Gastroesophageal sphincter (tissue), 4 donors: ENCODE measurements around the gene TBCD. TPM values are rescaled to one million over a fixed set of nuclear protein-coding genes. Genes with fewer than 3 reads are reported as not detected.
A peak's percentile ranks its signal among the peaks of the same experiment; 100 is the strongest.

Experiments
- ATAC-seq: fragments of 150-250 bp; one replicate; pipeline ENCODE4 v1.9.1; 2016; ENCODE audit warnings: mild to moderate bottlenecking, moderate library complexity
- H3K27ac ChIP-seq, 4 donors: fragments of 200-600 bp; sonication (generic) in 3 of 4; 1 replicate in 3 of 4; 2 replicates in 1 of 4; pipeline ENCODE4 v1.5.1; 2016 to 2019
- H3K27me3 ChIP-seq: fragments of 200-600 bp; sonication (generic); one replicate; pipeline ENCODE4 v1.5.1; 2019
- H3K36me3 ChIP-seq, 2 donors: fragments of 200-600 bp; sonication (generic); one replicate each; pipeline ENCODE4 v1.5.1; 2019; ENCODE audit warnings: control low read depth in 1 of 2
- H3K4me1 ChIP-seq, 3 donors: fragments of 200-600 bp; sonication (generic); 1 replicate in 2 of 3; 2 replicates in 1 of 3; pipeline ENCODE4 v1.5.1; 2016 to 2019; ENCODE audit warnings: control low read depth in 2 of 3
- H3K4me3 ChIP-seq, 2 donors: fragments of 200-600 bp; sonication (generic); one replicate each; pipeline ENCODE4 v1.5.1; 2019; ENCODE audit warnings: mild to moderate bottlenecking in 1 of 2, moderate library complexity in 1 of 2
- H3K9me3 ChIP-seq, 3 donors: fragments of 200-600 bp; sonication (generic); one replicate each; pipeline ENCODE4 v1.5.1; 2017 to 2019; ENCODE audit warnings: control low read depth in 2 of 3
- CTCF ChIP-seq, 4 experiments: fragments of 200-600 bp in 2 of 4; fragments of 450-650 bp in 2 of 4; sonication (generic) in 1 of 4; IDR thresholded peaks; one replicate each; pipeline ENCODE4 v1.5.1; 2017 to 2019; ENCODE audit warnings: antibody characterized with exemption in 4 of 4, mild to moderate bottlenecking in 2 of 4, moderate library complexity in 2 of 4
- EP300 ChIP-seq: sonication (generic); formaldehyde crosslinking; IDR thresholded peaks from one replicate; pipeline ENCODE4 v1.6.1; 2017; ENCODE audit warnings: antibody characterized with exemption, mild to moderate bottlenecking
- POLR2A ChIP-seq, 2 donors: fragments of 450-650 bp; IDR thresholded peaks; one replicate each; pipeline ENCODE4 v1.6.1; 2017; ENCODE audit warnings: antibody characterized with exemption in 2 of 2, mild to moderate bottlenecking in 2 of 2, moderate library complexity in 1 of 2
- POLR2AphosphoS5 ChIP-seq: sonication (generic); formaldehyde crosslinking; IDR thresholded peaks from one replicate; pipeline ENCODE4 v1.6.1; 2017; ENCODE audit warnings: antibody characterized with exemption
- WGBS, 2 donors: methylation state at CpG; one replicate each; pipeline ENCODE4 v1.1.5; 2018; ENCODE audit warnings: low coverage in 1 of 2; 5-methylcytosine and 5-hydroxymethylcytosine counted together
- total RNA-seq, 4 donors: library from RNA; depleted of rRNA; stranded (reverse); fragments of >200 nt; gene quantifications; one replicate each; pipeline ENCODE4 v1.1.0, GENCODE V29; 2016

The TBCD gene
- total RNA-seq, 4 donors from 2014 or later, result 32.0 to 57.8 (median 47.0) TPM

- Histone ChIP-seq H3K4me1 (peaks cover 0 to 48% (median 16%) of the 10 kb centered on the region in 3 donors), H3K27me3 (no peaks in the 10 kb centered on the region), H3K27ac (peak overlapping the region in 3 of 4 donors; percentile 27 to 56 (median 43)), H3K9me3 (no peaks in the 10 kb centered on the region), H3K36me3 (peaks cover 0 to 40% of the 10 kb centered on the region in 2 donors), H3K4me3 (no peak overlapping the region)
- WGBS, 2 donors, result 79 to 87% methylated on average over 6 to 11 of the region's 29 CpGs
- ATAC-seq, result no peak
- no peak for TF ChIP-seq POLR2A (IDR thresholded peaks at IDR 0.05)
- no peak for TF ChIP-seq EP300
- TF ChIP-seq POLR2AphosphoS5, result no peak
- no peak for TF ChIP-seq CTCF (IDR thresholded peaks at IDR 0.05)
Observed at GRCh38 chr17:82890926-82891678, 139.2 kb downstream of the TBCD start.

GRCh38 chr17:82891911-82892310 lies 140.0 kb downstream of the TBCD start:
- Histone ChIP-seq H3K36me3 (peaks cover 0 to 41% of the 10 kb centered on the region in 2 donors), H3K27ac (peak overlapping the region in 1 of 4 donors; percentile 46), H3K4me3 (no peak overlapping the region), H3K27me3 (no peaks in the 10 kb centered on the region), H3K4me1 (peaks cover 0 to 46% (median 14%) of the 10 kb centered on the region in 3 donors), H3K9me3 (no peaks in the 10 kb centered on the region)
- 70% methylated on average over 2 of the region's 10 CpGs; no CpG with 5 or more reads in 1 of the 2 donors for WGBS, 2 donors
- no peak for ATAC-seq
- TF ChIP-seq POLR2A (IDR thresholded peaks at IDR 0.05) (no peak), POLR2AphosphoS5 (no peak), EP300 (no peak), CTCF (IDR thresholded peaks at IDR 0.05) (no peak)

GRCh38 chr17:82892899-82893565 lies 141.2 kb downstream of the TBCD start:
- peak overlapping the region in 3 of 4 donors; percentile 42 to 61 (median 46) for H3K27ac ChIP-seq
- no peak overlapping the region for H3K4me3 ChIP-seq
- H3K27me3 ChIP-seq, result no peaks in the 10 kb centered on the region
- peaks cover 0 to 46% (median 14%) of the 10 kb centered on the region in 3 donors for H3K4me1 ChIP-seq
- TF ChIP-seq POLR2AphosphoS5, result no peak
- TF ChIP-seq POLR2A (IDR thresholded peaks at IDR 0.05), result no peak
- TF ChIP-seq CTCF (IDR thresholded peaks at IDR 0.05), result no peak
- TF ChIP-seq EP300, result no peak
- peaks cover 0 to 41% of the 10 kb centered on the region in 2 donors for H3K36me3 ChIP-seq
- 61 to 72% methylated on average over 9 to 21 of the region's 26 CpGs for WGBS, 2 donors
- ATAC-seq, result no peak
- no peaks in the 10 kb centered on the region for H3K9me3 ChIP-seq

GRCh38 chr17:82893779-82894178 lies 141.9 kb downstream of the TBCD start:
- 42 to 56% methylated on average over 9 to 10 of the region's 10 CpGs for WGBS, 2 donors
- Histone ChIP-seq H3K4me3 (no peak overlapping the region), H3K36me3 (peaks cover 0 to 44% of the 10 kb centered on the region in 2 donors), H3K4me1 (peaks cover 0 to 42% (median 14%) of the 10 kb centered on the region in 3 donors), H3K27me3 (no peaks in the 10 kb centered on the region), H3K27ac (peak overlapping the region in 3 of 4 donors; percentile 42 to 61 (median 46)), H3K9me3 (no peaks in the 10 kb centered on the region)
- no peak for ATAC-seq
- TF ChIP-seq POLR2AphosphoS5, result no peak
- TF ChIP-seq EP300, result no peak
- TF ChIP-seq POLR2A (IDR thresholded peaks at IDR 0.05), result no peak
- TF ChIP-seq CTCF (IDR thresholded peaks at IDR 0.05), result no peak
